ENCODE data around the gene RNF126. TPM values are rescaled to one million over a fixed set of nuclear protein-coding genes. Genes with fewer than 3 reads are reported as not detected.

The RNF126 gene
- polyA plus RNA-seq, 1 donor from 2014 or later: 33.7 TPM

- H3K36me3 ChIP-seq (ENCODE audit: insufficient read depth, low read length): no peaks in the 10 kb centered on the region
- TF ChIP-seq MXI1 (conservative IDR thresholded peaks at IDR 0.05; ENCODE audit: poor library complexity, severe bottlenecking): no peak
- no peak for TF ChIP-seq EZH2 (IDR thresholded peaks at IDR 0.05; ENCODE audit: borderline replicate concordance, insufficient read depth, low read length, poor library complexity, severe bottlenecking)
- no peak for TF ChIP-seq TAF1 (IDR thresholded peaks at IDR 0.05; ENCODE audit: low read depth)
Observed at GRCh38 chr19:650121-650520, 12.9 kb downstream of the RNF126 start.

DNA sequence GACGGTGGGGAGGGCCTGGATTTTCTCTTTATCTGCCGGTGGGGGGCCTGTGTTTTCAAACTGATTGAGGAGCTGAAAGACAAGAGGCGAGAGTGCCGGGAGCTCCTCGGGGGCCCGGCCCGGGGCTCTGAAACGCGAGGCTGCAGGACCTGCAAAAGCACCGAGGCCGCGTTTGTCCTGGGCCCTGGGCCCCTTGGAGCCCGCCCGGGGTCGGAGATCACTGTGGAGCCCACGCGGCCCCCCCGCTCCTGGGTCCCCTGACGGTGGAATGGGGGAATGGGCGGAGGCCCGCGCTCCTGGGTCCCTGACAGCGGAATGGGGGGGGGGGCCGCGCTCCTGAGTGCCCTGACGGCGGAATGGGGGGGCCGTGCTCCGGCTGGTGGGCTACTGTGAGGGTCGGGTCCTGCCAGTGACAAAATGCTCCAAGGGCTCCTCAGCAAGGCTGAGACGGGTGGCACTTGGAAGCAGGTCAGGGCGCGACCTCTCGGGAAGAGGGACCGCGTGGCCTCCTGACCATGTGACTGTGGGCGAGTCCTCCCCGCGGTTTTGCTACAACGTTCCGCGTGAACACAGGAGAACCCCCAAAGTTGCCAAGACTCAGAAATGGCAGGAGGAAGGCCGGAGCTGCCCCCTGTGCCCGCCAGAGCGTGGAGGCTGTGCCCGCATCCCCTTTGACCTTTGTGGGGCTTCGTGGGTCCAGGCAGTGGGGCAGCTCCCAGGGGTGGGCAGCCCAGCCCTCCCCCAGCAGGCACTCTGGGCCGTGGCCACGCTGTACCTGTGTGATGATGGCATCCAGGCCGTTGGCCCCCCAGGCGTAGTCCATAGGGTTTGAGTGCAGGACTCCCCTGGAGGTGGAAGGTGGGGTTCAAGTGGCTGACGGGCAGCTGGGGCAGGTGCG is 13.9 kb downstream of the RNF126 start:
- Histone ChIP-seq H3K9me2 (ENCODE audit: insufficient read depth, low read length) (no peaks in the 10 kb centered on the region), H3K79me2 (replicated peaks; ENCODE audit: insufficient read depth, low read length) (peaks cover 11% of the 10 kb centered on the region), H3F3A (ENCODE audit: insufficient read depth, low read length, poor library complexity, severe bottlenecking) (no peaks in the 10 kb centered on the region), H3K4me2 (ENCODE audit: low read length) (no peak overlapping the region), H3K9ac (ENCODE audit: low read length) (no peak overlapping the region), H3K4me3 (ENCODE audit: low read length) (no peak overlapping the region), H2AFZ (ENCODE audit: low read depth, low read length) (no peak overlapping the region), H3K9me3 (ENCODE audit: low read length) (no peaks in the 10 kb centered on the region), H3K27ac (ENCODE audit: low read length) (no peak overlapping the region), H3K36me3 (ENCODE audit: insufficient read depth, low read length) (no peaks in the 10 kb centered on the region), H3K27me3 (ENCODE audit: insufficient read depth, low read depth, low read length) (no peaks in the 10 kb centered on the region), H4K20me1 (ENCODE audit: insufficient read depth) (no peaks in the 10 kb centered on the region)
- no peak for TF ChIP-seq POLR2AphosphoS5 (IDR thresholded peaks at IDR 0.05)
- TF ChIP-seq, protein P1, sequence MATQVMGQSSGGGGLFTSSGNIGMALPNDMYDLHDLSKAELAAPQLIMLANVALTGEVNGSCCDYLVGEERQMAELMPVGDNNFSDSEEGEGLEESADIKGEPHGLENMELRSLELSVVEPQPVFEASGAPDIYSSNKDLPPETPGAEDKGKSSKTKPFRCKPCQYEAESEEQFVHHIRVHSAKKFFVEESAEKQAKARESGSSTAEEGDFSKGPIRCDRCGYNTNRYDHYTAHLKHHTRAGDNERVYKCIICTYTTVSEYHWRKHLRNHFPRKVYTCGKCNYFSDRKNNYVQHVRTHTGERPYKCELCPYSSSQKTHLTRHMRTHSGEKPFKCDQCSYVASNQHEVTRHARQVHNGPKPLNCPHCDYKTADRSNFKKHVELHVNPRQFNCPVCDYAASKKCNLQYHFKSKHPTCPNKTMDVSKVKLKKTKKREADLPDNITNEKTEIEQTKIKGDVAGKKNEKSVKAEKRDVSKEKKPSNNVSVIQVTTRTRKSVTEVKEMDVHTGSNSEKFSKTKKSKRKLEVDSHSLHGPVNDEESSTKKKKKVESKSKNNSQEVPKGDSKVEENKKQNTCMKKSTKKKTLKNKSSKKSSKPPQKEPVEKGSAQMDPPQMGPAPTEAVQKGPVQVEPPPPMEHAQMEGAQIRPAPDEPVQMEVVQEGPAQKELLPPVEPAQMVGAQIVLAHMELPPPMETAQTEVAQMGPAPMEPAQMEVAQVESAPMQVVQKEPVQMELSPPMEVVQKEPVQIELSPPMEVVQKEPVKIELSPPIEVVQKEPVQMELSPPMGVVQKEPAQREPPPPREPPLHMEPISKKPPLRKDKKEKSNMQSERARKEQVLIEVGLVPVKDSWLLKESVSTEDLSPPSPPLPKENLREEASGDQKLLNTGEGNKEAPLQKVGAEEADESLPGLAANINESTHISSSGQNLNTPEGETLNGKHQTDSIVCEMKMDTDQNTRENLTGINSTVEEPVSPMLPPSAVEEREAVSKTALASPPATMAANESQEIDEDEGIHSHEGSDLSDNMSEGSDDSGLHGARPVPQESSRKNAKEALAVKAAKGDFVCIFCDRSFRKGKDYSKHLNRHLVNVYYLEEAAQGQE (IDR thresholded peaks at IDR 0.05; ENCODE audit: borderline replicate concordance): no peak
- TF ChIP-seq EZH2 (IDR thresholded peaks at IDR 0.05; ENCODE audit: borderline replicate concordance, insufficient read depth, low read length, poor library complexity, severe bottlenecking): no peak
- TF ChIP-seq TAF1 (IDR thresholded peaks at IDR 0.05; ENCODE audit: low read depth): no peak
- no peak for TF ChIP-seq RAD21 (conservative IDR thresholded peaks at IDR 0.05)
- TF ChIP-seq EP300 (conservative IDR thresholded peaks at IDR 0.05; ENCODE audit: poor library complexity, severe bottlenecking): no peak
- TF ChIP-seq SMC3 (conservative IDR thresholded peaks at IDR 0.05; ENCODE audit: poor library complexity): no peak
- no peak for TF ChIP-seq MXI1 (conservative IDR thresholded peaks at IDR 0.05; ENCODE audit: poor library complexity, severe bottlenecking)
- TF ChIP-seq CTCF (IDR thresholded peaks at IDR 0.05; ENCODE audit: poor library complexity, severe bottlenecking): no peak

More at GRCh38 chr19:650121-650520, 12.9 kb downstream of the RNF126 start:
- H3K9ac ChIP-seq (ENCODE audit: low read length): no peak overlapping the region
- no peaks in the 10 kb centered on the region for H3K9me3 ChIP-seq (ENCODE audit: low read length)
- H3K79me2 ChIP-seq (replicated peaks; ENCODE audit: insufficient read depth, low read length): peaks cover 17% of the 10 kb centered on the region
- H3K27ac ChIP-seq (ENCODE audit: low read length): no peak overlapping the region
- H3F3A ChIP-seq (ENCODE audit: insufficient read depth, low read length, poor library complexity, severe bottlenecking): no peaks in the 10 kb centered on the region
- H4K20me1 ChIP-seq (ENCODE audit: insufficient read depth): no peaks in the 10 kb centered on the region
- no peaks in the 10 kb centered on the region for H3K9me2 ChIP-seq (ENCODE audit: insufficient read depth, low read length)
- no peak overlapping the region for H2AFZ ChIP-seq (ENCODE audit: low read depth, low read length)
- no peak overlapping the region for H3K4me2 ChIP-seq (ENCODE audit: low read length)
- no peak overlapping the region for H3K4me3 ChIP-seq (ENCODE audit: low read length)
- H3K27me3 ChIP-seq (ENCODE audit: insufficient read depth, low read depth, low read length): no peaks in the 10 kb centered on the region

Data from neural cell (in vitro differentiated cells).